Activated CD4-positive, alpha-beta T cell treated with anti-CD3 and anti-CD28 coated beads for 36 hours (primary cell): Measurements from ENCODE around the gene ATG3. TPM values are rescaled to one million over a fixed set of nuclear protein-coding genes. Genes with fewer than 3 reads are reported as not detected.

ENCODE experiments used
- ATAC-seq: fragments of 200-7000 bp; cut with Tn5 transposase; one replicate; pipeline ENCODE4 v1.10.0; 2021; ENCODE audit warnings: mild to moderate bottlenecking, moderate library complexity
- CTCF ChIA-PET: fragments of 350-600 bp; sonication (Branson Sonifier 250); formaldehyde crosslinking; loops from one replicate; lab custom pipeline; 2021; ENCODE audit warnings: antibody characterized with exemption; lab: Charles Lee
- POLR2A ChIA-PET: fragments of 350-600 bp; sonication (Branson Sonifier 250); formaldehyde crosslinking; loops from one replicate; lab custom pipeline; 2021; ENCODE audit warnings: antibody characterized with exemption, inconsistent platforms; lab: Charles Lee
- DNase-seq: peaks from one replicate; pipeline ENCODE4 v3.0.0-alpha.2; 2020
- H3K27ac Mint-ChIP-seq: one replicate; pipeline ENCODE4 v1.8.0; 2021; ENCODE audit warnings: mixed read lengths
- H3K27me3 Mint-ChIP-seq: one replicate; pipeline ENCODE4 v1.8.0; 2021; ENCODE audit warnings: mixed read lengths
- H3K36me3 Mint-ChIP-seq: one replicate; pipeline ENCODE4 v1.8.0; 2021; ENCODE audit warnings: low read depth, mixed read lengths
- H3K4me1 Mint-ChIP-seq: one replicate; pipeline ENCODE4 v1.8.0; 2021; ENCODE audit warnings: mixed read lengths
- H3K4me3 Mint-ChIP-seq: one replicate; pipeline ENCODE4 v1.8.0; 2021; ENCODE audit warnings: mild to moderate bottlenecking, moderate library complexity, mixed read lengths
- H3K9me3 Mint-ChIP-seq: one replicate; pipeline ENCODE4 v1.8.0; 2021; ENCODE audit warnings: low read depth, mixed read lengths
- intact Hi-C, 2 experiments: fragments of 100-400 bp; cut with DNase I in 1 of 2; cut with micrococcal nuclease in 1 of 2; formaldehyde crosslinking; loops; one replicate each; pipeline versions ENCODE4 v1.14.2 to v1.15.1; 2022 to 2024; cut with DNase I, micrococcal nuclease
- total RNA-seq, 2 experiments: library from RNA; stranded (reverse); gene quantifications; one replicate each; pipeline ENCODE4 v1.2.3, GENCODE V29; 2021

The ATG3 gene
- total RNA-seq, 2 experiments from 2014 or later = 54.9 to 71.0 TPM

GRCh38 chr3:112482675-112483074, 79.1 kb downstream of the ATG3 start:
- POLR2A ChIA-PET = no interaction called here
- peaks cover 59% of the 10 kb centered on the region for H3K4me1 Mint-ChIP-seq
- intact Hi-C loops = no loop called here
- ATAC-seq (no peak), DNase-seq (no peak)
- H3K27ac Mint-ChIP-seq = peak overlapping the region; percentile 78
- H3K36me3 Mint-ChIP-seq = peaks cover 51% of the 10 kb centered on the region
- H3K9me3 Mint-ChIP-seq = no peaks in the 10 kb centered on the region
- CTCF ChIA-PET = interaction anchor here (1.2 kb wide), 1 partner anchor 15 kb away, joined by 6 read pairs; no protein-coding TSS in a partner anchor
- H3K27me3 Mint-ChIP-seq = no peaks in the 10 kb centered on the region
- peak overlapping the region; percentile 23 for H3K4me3 Mint-ChIP-seq

Other genes starting within 250 kb of the ATG3 start
- 10 to 100 TPM; 30.2 to 42.3 TPM for gene CD200, start 228.8 kb downstream of the ATG3 start, total RNA-seq
- 10 to 100 TPM; 21.0 to 21.7 TPM for gene BTLA, start 62.5 kb downstream of the ATG3 start, total RNA-seq
- gene SLC35A5, start 83 bp upstream of the ATG3 start, total RNA-seq = 10 to 100 TPM; 16.5 to 18.7 TPM
- gene CCDC80, start 79.2 kb upstream of the ATG3 start, total RNA-seq = not detected